Spleen (tissue), 11 donors: ENCODE data around the gene CETN1. TPM values are rescaled to one million over a fixed set of nuclear protein-coding genes. Genes with fewer than 3 reads are reported as not detected.

Experiments
- DNase-seq: peaks from one replicate; pipeline ENCODE4 v3.0.0-alpha.2; 2020
- H3K27ac ChIP-seq, 8 donors: fragments of 200-600 bp; sonication (generic) in 7 of 8; 1 replicate in 4 of 8; 2 replicates in 4 of 8; pipeline versions ENCODE4 v1.5.0 to v1.8.0; 2016 to 2021; ENCODE audit warnings: inconsistent platforms in 4 of 8, mild to moderate bottlenecking in 4 of 8, moderate library complexity in 1 of 8
- H3K27me3 ChIP-seq, 7 donors: fragments of 200-600 bp; sonication (generic) in 6 of 7; replicated peaks in 1 of 7; 1 replicate in 4 of 7; 2 replicates in 3 of 7; pipeline versions ENCODE4 v1.5.0 to v1.8.0; 2016 to 2021; ENCODE audit warnings: inconsistent platforms in 3 of 7, mild to moderate bottlenecking in 1 of 7
- H3K36me3 ChIP-seq, 6 donors: fragments of 200-600 bp; sonication (generic) in 5 of 6; 1 replicate in 4 of 6; 2 replicates in 2 of 6; pipeline versions ENCODE4 v1.5.0 to v1.8.0; 2016 to 2021; ENCODE audit warnings: inconsistent platforms in 2 of 6
- H3K4me1 ChIP-seq, 6 donors: fragments of 200-600 bp; sonication (generic) in 5 of 6; 1 replicate in 3 of 6; 2 replicates in 3 of 6; pipeline versions ENCODE4 v1.5.0 to v1.8.0; 2016 to 2021; ENCODE audit warnings: inconsistent platforms in 3 of 6
- H3K4me3 ChIP-seq, 8 donors: fragments of 200-600 bp; sonication (generic) in 7 of 8; 1 replicate in 4 of 8; 2 replicates in 4 of 8; pipeline versions ENCODE4 v1.5.0 to v1.8.0; 2016 to 2021; ENCODE audit warnings: inconsistent platforms in 4 of 8, mild to moderate bottlenecking in 4 of 8, moderate library complexity in 2 of 8
- H3K9me3 ChIP-seq, 8 donors: fragments of 200-600 bp; sonication (generic) in 7 of 8; 1 replicate in 4 of 8; 2 replicates in 4 of 8; pipeline versions ENCODE4 v1.5.0 to v1.8.0; 2016 to 2021; ENCODE audit warnings: inconsistent platforms in 4 of 8
- POLR2A ChIP-seq, 3 donors: fragments of 450-650 bp; IDR thresholded peaks; one replicate each; pipeline ENCODE4 v1.5.1; 2017; ENCODE audit warnings: antibody characterized with exemption in 3 of 3, mild to moderate bottlenecking in 1 of 3
- POLR2AphosphoS5 ChIP-seq, 3 donors: sonication (generic); formaldehyde crosslinking; IDR thresholded peaks; one replicate each; pipeline ENCODE4 v1.5.1; 2017; ENCODE audit warnings: antibody characterized with exemption in 3 of 3
- WGBS, 5 donors: extraction: QIAGEN DNeasy Blood & Tissue Kit in 3 of 5; methylation state at CpG; one replicate each; pipeline versions ENCODE4 v1.1.5 to v1.1.7; 2013 to 2018; 5-methylcytosine and 5-hydroxymethylcytosine counted together
- intact Hi-C: fragments of 100-400 bp; cut with DNase I; formaldehyde crosslinking; loops from one replicate; pipeline ENCODE4 v1.15.0; 2023; ENCODE audit warnings: low total_unique reads
- polyA plus RNA-seq, 3 donors: library from polyadenylated mRNA; stranded (reverse); fragments of 200-250 nt; gene quantifications; one replicate each; pipeline ENCODE4 v1.2.1, GENCODE V29; 2013
- total RNA-seq, 7 donors: library from RNA; depleted of rRNA in 3 of 7; stranded (reverse); fragments of >200 nt in 3 of 7; fragmentation: NEBNext Ultra II Directional in 4 of 7; extraction: Animal tissue kit (Norgen Biotek cat#: 25700) in 4 of 7; gene quantifications; one replicate each; pipeline versions ENCODE4 v1.1.0 to v1.2.1, GENCODE V29; 2016 to 2021
- TF ChIP-seq, protein P1 (sequence below), 11 experiments: fragments of 200-600 bp in 7 of 11; fragments of 450-650 bp in 4 of 11; sonication (generic) in 4 of 11; IDR thresholded peaks in 8 of 11; conservative IDR thresholded peaks in 3 of 11; 1 replicate in 7 of 11; 2 replicates in 4 of 11; pipeline versions ENCODE4 v1.4.0 to v1.8.0; 2016 to 2021; ENCODE audit warnings: antibody characterized with exemption in 11 of 11, inconsistent platforms in 4 of 11, mild to moderate bottlenecking in 1 of 11
- donor health status: healthy with polysubstance abuse.
- donor health status: DM: no; HTN: no; CAD: no; lungs with moderate emphysema.
- donor health status: DM: no; HTN: no; CAD: no.
- donor health status: Bipolar disorder and iron deficiency.
- donor health status: healthy.
- donor health status: DM: no; HTN: no; CAD: no.
- donor health status: DM: yes; HTN: yes; CAD: no.

CETN1 gene
- total and polyA plus RNA-seq, 10 donors, result not detected

DNA sequence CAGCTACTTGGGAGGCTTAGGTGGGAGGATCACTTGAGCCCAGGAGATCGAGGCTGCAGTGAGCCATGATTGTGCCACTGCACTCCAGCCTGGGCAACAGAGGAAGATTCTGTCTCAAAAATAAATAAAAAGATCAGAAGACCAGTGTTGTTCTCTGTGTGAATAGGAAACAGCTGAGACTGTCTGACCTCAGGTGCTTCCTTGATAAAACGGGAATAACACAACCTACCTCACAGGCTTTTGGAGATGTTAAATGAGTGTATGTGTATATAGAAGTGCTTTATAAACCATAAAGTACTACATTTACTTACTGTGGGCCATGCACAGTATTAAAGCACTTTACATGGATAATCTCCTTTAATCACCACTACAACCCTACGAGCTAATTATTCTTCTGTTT is 9.9 kb upstream of the CETN1 start:
- Histone ChIP-seq H3K27ac (no peak overlapping the region), H3K4me3 (no peak overlapping the region), H3K27me3 (no peaks in the 10 kb centered on the region), H3K36me3 (no peaks in the 10 kb centered on the region), H3K9me3 (no peaks in the 10 kb centered on the region), H3K4me1 (no peaks in the 10 kb centered on the region)
- TF ChIP-seq, protein P1, sequence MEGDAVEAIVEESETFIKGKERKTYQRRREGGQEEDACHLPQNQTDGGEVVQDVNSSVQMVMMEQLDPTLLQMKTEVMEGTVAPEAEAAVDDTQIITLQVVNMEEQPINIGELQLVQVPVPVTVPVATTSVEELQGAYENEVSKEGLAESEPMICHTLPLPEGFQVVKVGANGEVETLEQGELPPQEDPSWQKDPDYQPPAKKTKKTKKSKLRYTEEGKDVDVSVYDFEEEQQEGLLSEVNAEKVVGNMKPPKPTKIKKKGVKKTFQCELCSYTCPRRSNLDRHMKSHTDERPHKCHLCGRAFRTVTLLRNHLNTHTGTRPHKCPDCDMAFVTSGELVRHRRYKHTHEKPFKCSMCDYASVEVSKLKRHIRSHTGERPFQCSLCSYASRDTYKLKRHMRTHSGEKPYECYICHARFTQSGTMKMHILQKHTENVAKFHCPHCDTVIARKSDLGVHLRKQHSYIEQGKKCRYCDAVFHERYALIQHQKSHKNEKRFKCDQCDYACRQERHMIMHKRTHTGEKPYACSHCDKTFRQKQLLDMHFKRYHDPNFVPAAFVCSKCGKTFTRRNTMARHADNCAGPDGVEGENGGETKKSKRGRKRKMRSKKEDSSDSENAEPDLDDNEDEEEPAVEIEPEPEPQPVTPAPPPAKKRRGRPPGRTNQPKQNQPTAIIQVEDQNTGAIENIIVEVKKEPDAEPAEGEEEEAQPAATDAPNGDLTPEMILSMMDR (IDR thresholded peaks at IDR 0.05 in 8 of 11, conservative IDR thresholded peaks at IDR 0.05 in 3 of 11), result no peak
- TF ChIP-seq POLR2A (IDR thresholded peaks at IDR 0.05), result no peak
- no peak for TF ChIP-seq POLR2AphosphoS5 (IDR thresholded peaks at IDR 0.05)
- DNase-seq, result no peak
- WGBS, 5 donors, result 36 to 49% (median 41%) methylated on average over 3 of the region's 3 CpGs
- intact Hi-C loops, result no loop called here

DNA sequence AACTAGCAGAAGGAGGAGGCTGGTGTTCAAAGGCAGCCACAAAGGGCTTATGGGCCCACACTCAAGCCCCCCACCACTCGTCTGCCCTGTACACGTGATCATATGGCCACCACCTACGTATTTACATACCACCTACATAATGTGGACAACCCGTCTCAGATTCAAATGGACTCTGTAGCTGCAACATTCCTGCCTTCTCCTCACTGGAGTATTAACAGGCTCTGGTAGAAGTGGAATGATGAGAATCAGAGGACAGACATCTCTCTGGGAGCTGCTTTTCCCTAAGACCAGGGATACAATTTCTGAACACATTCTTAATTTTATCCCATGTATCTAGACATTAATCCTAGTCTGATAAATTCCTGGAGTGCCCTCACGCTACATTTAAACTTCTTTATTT is 9.5 kb upstream of the CETN1 start:
- Histone ChIP-seq H3K27me3 (no peaks in the 10 kb centered on the region), H3K9me3 (no peaks in the 10 kb centered on the region), H3K4me1 (no peaks in the 10 kb centered on the region), H3K4me3 (no peak overlapping the region), H3K36me3 (no peaks in the 10 kb centered on the region), H3K27ac (no peak overlapping the region)
- TF ChIP-seq POLR2AphosphoS5 (IDR thresholded peaks at IDR 0.05) (no peak), POLR2A (IDR thresholded peaks at IDR 0.05) (no peak)
- TF ChIP-seq, protein P1 (IDR thresholded peaks at IDR 0.05 in 8 of 11, conservative IDR thresholded peaks at IDR 0.05 in 3 of 11), result no peak
- intact Hi-C loops, result no loop called here
- no peak for DNase-seq
- WGBS, 5 donors, result 57 to 91% (median 76%) methylated on average over 5 of the region's 5 CpGs

DNA sequence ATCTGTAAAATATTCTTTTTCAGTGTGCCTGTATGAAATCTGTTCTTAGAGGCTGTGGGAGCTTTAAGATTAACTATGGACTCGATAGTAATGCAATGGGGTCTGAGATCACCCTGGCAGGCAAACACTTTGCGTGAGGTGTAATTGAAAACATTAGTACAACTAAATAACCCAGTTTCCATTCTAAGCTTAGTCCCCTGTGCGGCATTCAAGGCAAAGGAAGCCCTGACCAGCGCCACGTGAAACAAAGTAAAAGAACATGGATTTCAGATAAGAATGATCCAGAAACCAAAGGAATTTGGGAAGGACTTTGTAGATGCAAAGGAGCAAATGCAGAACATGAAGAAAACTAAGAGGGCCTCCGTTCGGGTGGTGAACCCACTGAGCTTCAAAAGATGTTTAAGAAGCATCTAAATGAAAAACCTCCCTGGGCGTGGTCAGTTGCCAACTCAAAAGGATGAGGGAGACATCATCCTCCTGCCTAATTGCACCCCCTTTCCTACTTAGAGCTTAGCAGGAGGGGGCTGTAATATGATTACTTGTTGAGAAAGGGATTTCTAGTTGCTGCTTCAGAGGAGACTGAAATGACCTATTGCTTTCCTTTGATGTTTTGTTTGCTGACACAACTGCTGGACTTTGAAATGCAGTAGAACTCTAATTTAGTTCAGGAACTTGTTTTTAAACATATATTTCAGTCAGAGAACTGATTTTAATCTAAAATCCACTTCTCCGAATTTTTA is 7.9 kb upstream of the CETN1 start:
- no peaks in the 10 kb centered on the region for H3K4me1 ChIP-seq
- no peaks in the 10 kb centered on the region for H3K9me3 ChIP-seq
- 76 to 92% (median 89%) methylated on average over 9 of the region's 9 CpGs for WGBS, 5 donors
- H3K27ac ChIP-seq, result no peak overlapping the region
- TF ChIP-seq POLR2AphosphoS5 (IDR thresholded peaks at IDR 0.05), result no peak
- TF ChIP-seq POLR2A (IDR thresholded peaks at IDR 0.05), result no peak
- TF ChIP-seq, protein P1 (IDR thresholded peaks at IDR 0.05 in 8 of 11, conservative IDR thresholded peaks at IDR 0.05 in 3 of 11), result no peak
- intact Hi-C loops, result no loop called here
- no peak overlapping the region for H3K4me3 ChIP-seq
- DNase-seq, result no peak
- H3K27me3 ChIP-seq, result no peaks in the 10 kb centered on the region
- no peaks in the 10 kb centered on the region for H3K36me3 ChIP-seq

DNA sequence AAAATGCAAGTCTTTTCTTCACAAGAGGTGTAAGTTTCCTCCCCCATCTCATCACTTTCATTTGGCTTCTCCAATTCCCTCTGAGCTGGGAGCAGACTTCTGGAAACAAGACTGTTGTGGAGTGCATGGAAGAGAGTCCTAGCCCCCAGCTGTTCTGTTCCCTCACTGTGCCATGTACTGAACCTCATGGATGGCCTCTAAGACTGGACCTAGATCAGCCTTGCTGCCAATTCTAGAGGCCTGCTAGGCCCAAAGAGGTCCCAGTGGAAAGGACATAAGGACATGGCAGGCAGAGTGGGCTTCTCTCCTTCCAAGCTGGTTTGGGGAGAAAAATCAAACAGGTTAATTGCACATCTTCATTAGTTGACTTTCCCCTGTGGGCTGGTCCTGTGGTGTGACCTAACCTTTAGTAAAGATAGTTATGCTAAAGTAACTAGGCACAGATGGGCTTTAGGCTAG is 7.3 kb upstream of the CETN1 start:
- Histone ChIP-seq H3K27ac (no peak overlapping the region), H3K36me3 (no peaks in the 10 kb centered on the region), H3K27me3 (no peaks in the 10 kb centered on the region), H3K4me1 (no peaks in the 10 kb centered on the region), H3K9me3 (no peaks in the 10 kb centered on the region), H3K4me3 (no peak overlapping the region)
- TF ChIP-seq, protein P1 (IDR thresholded peaks at IDR 0.05 in 8 of 11, conservative IDR thresholded peaks at IDR 0.05 in 3 of 11), result no peak
- no peak for TF ChIP-seq POLR2A (IDR thresholded peaks at IDR 0.05)
- TF ChIP-seq POLR2AphosphoS5 (IDR thresholded peaks at IDR 0.05), result no peak
- intact Hi-C loops, result no loop called here
- DNase-seq, result no peak
